Measurements from ENCODE around the gene SMYD3. TPM values are rescaled to one million over a fixed set of nuclear protein-coding genes. Genes with fewer than 3 reads are reported as not detected.

The SMYD3 gene
- total RNA-seq, 1 experiment from 2014 or later, result 25.5 TPM

DNA sequence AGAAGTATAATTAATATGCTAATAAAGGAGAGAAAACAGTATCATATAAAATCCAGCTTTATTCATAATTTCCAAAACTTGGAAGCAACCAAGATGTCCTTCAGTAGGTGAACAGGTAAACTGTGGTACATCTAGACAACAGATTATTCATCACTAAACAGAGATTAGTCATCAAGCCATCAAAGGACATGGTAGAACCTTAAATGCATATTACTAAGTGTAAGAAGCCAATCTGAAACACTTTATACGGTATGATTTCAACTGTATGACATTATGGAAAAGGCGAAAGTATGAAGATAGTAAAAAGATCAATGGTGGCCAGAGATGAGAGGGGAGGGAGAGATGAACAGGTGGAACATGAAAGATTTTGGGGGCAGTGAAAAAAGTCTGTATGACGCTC, 541.7 kb downstream of the SMYD3 start:
- no peak overlapping the region for H2BK12ac ChIP-seq (ENCODE audit: insufficient read length, low read depth, low read length)
- no peak overlapping the region for H3K4me3 Mint-ChIP-seq
- no peak overlapping the region for H3K9ac ChIP-seq (ENCODE audit: extremely low read depth, insufficient read length, low read length)
- no peak overlapping the region for H4K8ac ChIP-seq (replicated peaks; ENCODE audit: insufficient read length, low read depth, low read length)
- H3K9me3 Mint-ChIP-seq, result no peaks in the 10 kb centered on the region
- H3K27ac Mint-ChIP-seq, result no peak overlapping the region; a peak in 1 of 7 replicates
- H3K79me1 ChIP-seq (ENCODE audit: insufficient read depth, low read depth, low read length, poor library complexity, severe bottlenecking), result no peaks in the 10 kb centered on the region
- DNase-seq, result no peak
- TF ChIP-seq, protein P1, sequence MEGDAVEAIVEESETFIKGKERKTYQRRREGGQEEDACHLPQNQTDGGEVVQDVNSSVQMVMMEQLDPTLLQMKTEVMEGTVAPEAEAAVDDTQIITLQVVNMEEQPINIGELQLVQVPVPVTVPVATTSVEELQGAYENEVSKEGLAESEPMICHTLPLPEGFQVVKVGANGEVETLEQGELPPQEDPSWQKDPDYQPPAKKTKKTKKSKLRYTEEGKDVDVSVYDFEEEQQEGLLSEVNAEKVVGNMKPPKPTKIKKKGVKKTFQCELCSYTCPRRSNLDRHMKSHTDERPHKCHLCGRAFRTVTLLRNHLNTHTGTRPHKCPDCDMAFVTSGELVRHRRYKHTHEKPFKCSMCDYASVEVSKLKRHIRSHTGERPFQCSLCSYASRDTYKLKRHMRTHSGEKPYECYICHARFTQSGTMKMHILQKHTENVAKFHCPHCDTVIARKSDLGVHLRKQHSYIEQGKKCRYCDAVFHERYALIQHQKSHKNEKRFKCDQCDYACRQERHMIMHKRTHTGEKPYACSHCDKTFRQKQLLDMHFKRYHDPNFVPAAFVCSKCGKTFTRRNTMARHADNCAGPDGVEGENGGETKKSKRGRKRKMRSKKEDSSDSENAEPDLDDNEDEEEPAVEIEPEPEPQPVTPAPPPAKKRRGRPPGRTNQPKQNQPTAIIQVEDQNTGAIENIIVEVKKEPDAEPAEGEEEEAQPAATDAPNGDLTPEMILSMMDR (conservative IDR thresholded peaks at IDR 0.05), result no peak
- no peak overlapping the region for H4K5ac ChIP-seq (ENCODE audit: insufficient read length, low read depth, low read length)
- no peak overlapping the region for H3K27ac ChIP-seq (ENCODE audit: insufficient read length, low read depth, low read length)
- peaks cover 17% of the 10 kb centered on the region in 2 experiments for H3K4me1 Mint-ChIP-seq
- H3K27me3 ChIP-seq (ENCODE audit: insufficient read depth, low read length), result no peaks in the 10 kb centered on the region
- no peak overlapping the region for H3K23ac ChIP-seq (ENCODE audit: insufficient read length, low read depth, low read length)
- H3K14ac ChIP-seq (ENCODE audit: insufficient read depth, low read length), result no peak overlapping the region
- no peak overlapping the region for H3K18ac ChIP-seq (ENCODE audit: insufficient read length, low read depth, low read length)
- H2AK5ac ChIP-seq (ENCODE audit: insufficient read length, low read length), result no peak overlapping the region
- no peak overlapping the region for H3K4me2 ChIP-seq (ENCODE audit: insufficient read depth, insufficient read length, low read length)
- H2BK20ac ChIP-seq (ENCODE audit: low read depth, low read length, poor library complexity, severe bottlenecking), result no peak overlapping the region
- H3K4me1 ChIP-seq (ENCODE audit: insufficient read depth, low read length), result 0 out of 2 replicates have a peak, but pooled peaks cover 4% of the 10 kb centered on the region
- H2AFZ ChIP-seq (ENCODE audit: low read length), result no peak overlapping the region
- H3K4ac ChIP-seq (ENCODE audit: low read depth, low read length), result no peak overlapping the region
- H2BK15ac ChIP-seq (ENCODE audit: low read depth, low read length), result no peak overlapping the region
- no peaks in the 10 kb centered on the region for H3K79me2 ChIP-seq (ENCODE audit: insufficient read depth, low read length)
- H4K91ac ChIP-seq (ENCODE audit: insufficient read length, low read depth, low read length), result no peak overlapping the region
- no peaks in the 10 kb centered on the region for H3K27me3 Mint-ChIP-seq (ENCODE audit: low read depth)
- H3K23me2 ChIP-seq (ENCODE audit: insufficient read length, low read depth, low read length, poor library complexity, severe bottlenecking), result no peaks in the 10 kb centered on the region
- no peak overlapping the region for H2BK120ac ChIP-seq (ENCODE audit: low read depth, low read length, poor library complexity, severe bottlenecking)
- no peak overlapping the region for H3K56ac ChIP-seq (ENCODE audit: insufficient read length, low read depth, low read length)
- H3K9me3 ChIP-seq (ENCODE audit: control insufficient read depth, low read depth, low read length), result no peaks in the 10 kb centered on the region
- no CpG with 5 or more reads among the region's 3 CpGs for WGBS (ENCODE audit: extremely low coverage, insufficient read length, low lambda C conversion rate)
- H3T11ph ChIP-seq (ENCODE audit: low read length), result no peak overlapping the region
- H3K36me3 Mint-ChIP-seq (ENCODE audit: insufficient read depth in 1 of 3, low read depth in 3 of 3), result no peaks in the 10 kb centered on the region
- no peaks in the 10 kb centered on the region for H4K20me1 ChIP-seq (ENCODE audit: control insufficient read depth, insufficient read depth, insufficient read length)
- H2BK5ac ChIP-seq (ENCODE audit: insufficient read length, low read length), result no peak overlapping the region

Data from H9 (cell line).